Erythroblast (primary cell): ENCODE measurements around the gene SIGLEC6.

Experiments
- DNase-seq, 2 experiments: peaks; one replicate each; lab custom pipeline; 2025; lab: John Stamatoyannopoulos, UW
- GATA1 ChIP-seq: IDR thresholded peaks from 2 replicates; pipeline ENCODE4 v1.6.1; 2011; ENCODE audit warnings: low read depth, mild to moderate bottlenecking, control low read depth, low read length, moderate library complexity
- POLR2A ChIP-seq: IDR thresholded peaks from 2 replicates; pipeline ENCODE4 v1.6.1; 2011; ENCODE audit warnings: mild to moderate bottlenecking, low read length

The SIGLEC6 gene

DNA sequence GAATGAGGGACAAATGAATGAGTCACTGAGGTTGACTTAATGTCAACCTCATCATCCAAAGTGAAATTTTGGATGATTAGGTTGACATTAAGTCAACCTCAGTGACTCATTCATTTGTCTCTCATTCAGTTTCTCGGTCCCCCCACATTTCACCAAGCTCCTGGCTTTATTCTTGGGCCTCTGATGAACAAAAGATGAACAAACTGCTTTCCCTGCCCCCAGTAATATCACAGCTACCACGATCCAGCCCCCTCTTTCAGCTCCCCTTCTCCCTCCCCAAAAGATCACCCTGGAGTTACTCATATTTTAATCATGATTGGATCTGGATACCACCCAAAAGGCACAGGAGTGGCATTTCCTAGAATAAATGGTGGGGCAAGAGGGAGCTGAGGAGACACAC lies 42.4 kb downstream of the SIGLEC6 start:
- TF ChIP-seq POLR2A, result no peak
- TF ChIP-seq GATA1, result no peak
- no peak for DNase-seq

DNA sequence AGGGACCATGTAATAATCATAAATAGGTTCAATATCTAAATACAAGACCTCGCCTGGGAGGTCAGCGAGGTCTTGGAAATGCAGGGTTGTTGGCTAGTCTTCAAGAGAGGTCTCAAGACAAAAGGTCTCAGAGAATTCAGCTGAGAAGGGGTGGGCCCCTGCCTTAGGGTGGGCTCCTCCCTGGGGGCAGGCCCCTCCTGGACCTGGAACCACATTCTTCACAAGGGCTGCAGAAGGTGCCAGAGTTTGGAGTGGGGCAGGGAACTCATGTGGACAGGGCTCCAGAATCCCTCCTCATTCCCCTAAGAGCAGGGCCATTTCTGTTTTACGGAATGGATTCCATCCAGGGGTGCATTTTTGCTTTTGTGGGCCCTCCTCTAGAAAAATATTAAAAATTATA lies 43.0 kb downstream of the SIGLEC6 start:
- no peak for DNase-seq
- TF ChIP-seq GATA1 (no peak), POLR2A (no peak)

DNA sequence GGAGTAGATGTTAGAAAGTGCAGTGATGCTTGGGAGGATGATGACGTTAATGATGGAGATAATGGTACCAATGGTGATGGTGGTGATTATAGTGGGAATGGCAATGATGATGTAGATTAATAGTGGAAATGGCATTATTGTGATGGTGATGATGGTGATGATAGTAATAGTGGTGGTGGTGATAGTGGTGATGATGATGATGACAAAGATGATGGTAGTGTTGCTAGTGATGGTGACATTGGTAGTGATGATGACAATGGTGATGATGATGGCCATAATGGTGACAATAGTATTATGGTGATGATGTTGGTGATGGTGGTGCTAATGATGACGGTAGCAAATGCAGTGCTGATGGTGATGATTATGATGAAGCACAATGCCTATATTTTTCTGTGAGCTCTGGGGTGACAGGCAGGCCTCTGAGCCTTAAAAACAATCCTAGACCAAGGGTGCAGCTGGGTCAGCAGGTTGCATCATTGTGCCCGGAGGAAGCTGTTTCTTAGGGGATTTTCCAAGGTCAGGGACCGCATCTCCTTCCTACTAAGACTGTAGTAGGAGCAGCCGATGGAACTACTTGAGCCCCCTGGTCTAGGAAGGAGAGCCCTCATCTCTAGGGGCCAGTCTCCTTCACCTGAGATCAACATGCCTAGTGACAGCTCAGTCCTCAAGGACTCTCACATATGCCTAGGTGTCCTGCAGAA lies 45.4 kb downstream of the SIGLEC6 start:
- DNase-seq, result no peak
- TF ChIP-seq GATA1 (no peak), POLR2A (no peak)

DNA sequence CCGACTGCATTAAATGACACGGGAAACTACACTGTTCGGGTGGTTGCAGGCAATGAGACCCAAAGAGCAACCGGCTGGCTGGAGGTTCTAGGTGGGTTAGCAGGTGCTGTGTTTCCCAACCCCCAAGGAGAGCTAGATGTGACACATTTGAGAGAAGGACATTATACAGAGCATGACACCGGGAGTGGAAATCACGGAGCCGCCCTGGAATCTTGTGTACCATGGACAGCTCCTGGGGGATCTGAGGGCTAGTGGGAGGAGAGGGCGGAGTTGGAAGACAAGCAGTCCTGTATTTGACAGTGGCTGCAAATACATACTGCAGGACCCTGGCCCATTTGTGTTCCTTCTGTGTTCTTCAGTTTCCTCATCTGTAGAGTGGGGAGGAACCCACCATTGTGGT lies 50.9 kb downstream of the SIGLEC6 start:
- TF ChIP-seq GATA1 (no peak), POLR2A (no peak)
- peak; percentile 40 to 58 for DNase-seq

DNA sequence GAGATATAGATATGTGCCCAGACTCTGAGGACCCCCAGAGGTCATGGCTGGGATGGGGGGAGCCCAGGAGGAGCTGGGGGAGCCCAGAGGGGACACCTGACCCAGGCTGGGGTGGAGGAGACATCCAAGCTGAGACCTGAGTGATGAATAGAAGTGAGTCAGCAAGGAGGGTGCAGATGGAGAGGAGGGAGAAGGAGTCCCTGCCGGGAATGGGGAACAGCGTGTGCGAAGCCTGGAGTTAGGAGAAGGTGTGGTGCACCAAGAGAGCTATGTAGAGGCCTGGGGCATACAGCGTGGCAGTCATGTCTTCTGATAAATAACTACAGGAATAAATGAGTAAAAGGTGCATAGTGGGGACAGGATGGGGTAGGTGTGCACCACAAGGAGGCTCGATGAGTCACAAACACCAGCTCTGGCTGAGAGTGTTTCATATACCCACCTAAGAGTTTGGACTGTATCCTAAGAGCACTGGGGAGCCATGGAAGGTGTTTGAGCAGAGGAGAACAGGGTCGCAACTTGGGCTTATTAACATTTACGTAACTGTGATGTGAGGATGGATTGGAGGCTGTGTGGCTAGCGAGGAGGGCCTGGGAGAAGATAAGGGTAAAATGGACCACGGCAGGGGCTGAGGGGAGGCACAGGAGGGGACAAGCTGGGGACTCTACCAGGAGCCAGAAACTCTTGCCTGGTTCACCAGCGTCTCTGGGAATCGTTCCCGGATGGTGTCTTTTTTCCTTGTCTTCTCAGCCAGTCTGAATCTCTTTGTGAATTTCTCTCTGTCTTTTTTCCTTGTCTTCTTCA lies 51.7 kb downstream of the SIGLEC6 start:
- DNase-seq, result no peak
- TF ChIP-seq GATA1 (no peak), POLR2A (no peak)

DNA sequence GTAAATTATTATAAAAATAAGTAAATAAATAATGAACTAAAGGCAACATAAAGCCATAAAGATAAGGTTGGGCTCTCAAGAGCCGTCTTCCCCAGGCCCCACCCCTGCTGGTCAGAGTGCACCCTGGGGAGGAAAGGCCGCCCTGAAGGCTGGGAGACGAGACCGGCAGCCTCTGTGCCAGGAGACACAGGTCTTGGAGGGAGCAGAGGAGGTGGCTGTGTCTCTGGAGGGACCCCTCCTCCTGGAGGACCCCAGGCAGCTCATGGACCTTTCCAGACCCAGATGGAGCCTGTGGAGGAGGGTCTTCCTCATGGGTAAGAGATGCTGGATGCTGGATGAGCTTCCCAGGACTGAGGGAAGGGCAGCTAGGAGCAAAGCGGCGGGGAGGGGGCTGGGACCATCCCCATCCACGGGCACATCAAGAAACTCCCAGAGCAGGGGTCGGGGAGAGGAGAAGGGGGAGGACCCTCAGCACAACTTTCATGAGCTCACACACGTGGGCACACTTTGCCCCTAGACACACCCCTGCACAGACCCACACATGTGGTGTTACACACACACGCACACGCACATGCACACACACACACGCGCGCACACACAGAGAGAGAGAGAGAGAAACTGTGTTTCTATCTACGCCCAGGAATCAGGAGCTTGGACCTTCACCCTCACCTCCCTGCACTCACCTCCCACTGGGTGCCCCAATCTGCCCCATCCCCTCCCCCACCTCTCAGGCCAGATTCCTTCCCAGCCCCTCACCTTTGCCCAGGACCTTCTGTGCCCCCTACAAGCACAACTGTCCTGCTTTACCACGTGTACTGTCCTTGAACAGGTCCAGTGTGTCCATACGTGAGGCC lies 52.9 kb downstream of the SIGLEC6 start, which contains the start of gene CEACAM18:
CEACAM18 (plus strand) TSS at position 159 of the 854 bp plus-strand sequence.
- TF ChIP-seq GATA1, result no peak
- no peak for TF ChIP-seq POLR2A
- DNase-seq, result no peak

DNA sequence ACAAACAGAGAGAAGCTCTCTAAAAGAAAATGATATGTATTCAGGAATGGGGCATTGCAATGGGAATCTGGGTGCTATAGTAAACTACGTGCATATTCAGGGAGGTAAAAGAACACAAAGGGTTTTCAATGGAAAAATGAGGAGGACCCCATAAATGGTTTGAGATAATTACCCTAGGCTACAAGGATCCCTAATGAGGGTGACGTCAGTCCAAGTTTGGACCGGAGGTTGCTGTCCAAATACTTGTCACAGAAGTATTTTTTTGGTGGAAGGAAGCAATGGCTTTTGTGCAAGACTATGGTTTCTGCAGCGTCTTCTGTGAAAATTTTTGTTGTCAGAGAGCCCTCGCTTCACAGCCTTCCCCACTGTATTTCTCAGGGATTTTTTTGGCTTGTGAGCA lies 54.1 kb downstream of the SIGLEC6 start:
- no peak for DNase-seq
- no peak for TF ChIP-seq POLR2A

DNA sequence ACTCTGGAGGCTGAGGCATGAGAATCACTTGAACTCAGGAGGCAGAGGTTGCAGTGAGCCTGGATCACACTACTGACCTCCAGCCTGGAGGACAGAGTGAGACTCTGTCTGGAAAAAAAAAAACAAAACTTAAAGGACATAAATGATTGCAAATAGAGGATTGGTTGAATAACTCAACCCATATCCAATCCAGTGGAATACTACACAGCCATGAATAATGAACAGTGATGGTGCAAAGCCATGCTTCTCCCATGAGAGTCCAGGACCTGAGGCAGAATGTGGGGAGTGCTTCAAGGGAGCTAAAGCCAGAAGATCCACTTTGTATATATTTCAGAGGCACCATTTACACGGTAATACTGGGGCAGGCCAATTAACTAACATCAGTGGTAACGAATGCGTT lies 55.3 kb downstream of the SIGLEC6 start:
- DNase-seq, result no peak
- TF ChIP-seq GATA1, result no peak
- TF ChIP-seq POLR2A, result no peak

DNA sequence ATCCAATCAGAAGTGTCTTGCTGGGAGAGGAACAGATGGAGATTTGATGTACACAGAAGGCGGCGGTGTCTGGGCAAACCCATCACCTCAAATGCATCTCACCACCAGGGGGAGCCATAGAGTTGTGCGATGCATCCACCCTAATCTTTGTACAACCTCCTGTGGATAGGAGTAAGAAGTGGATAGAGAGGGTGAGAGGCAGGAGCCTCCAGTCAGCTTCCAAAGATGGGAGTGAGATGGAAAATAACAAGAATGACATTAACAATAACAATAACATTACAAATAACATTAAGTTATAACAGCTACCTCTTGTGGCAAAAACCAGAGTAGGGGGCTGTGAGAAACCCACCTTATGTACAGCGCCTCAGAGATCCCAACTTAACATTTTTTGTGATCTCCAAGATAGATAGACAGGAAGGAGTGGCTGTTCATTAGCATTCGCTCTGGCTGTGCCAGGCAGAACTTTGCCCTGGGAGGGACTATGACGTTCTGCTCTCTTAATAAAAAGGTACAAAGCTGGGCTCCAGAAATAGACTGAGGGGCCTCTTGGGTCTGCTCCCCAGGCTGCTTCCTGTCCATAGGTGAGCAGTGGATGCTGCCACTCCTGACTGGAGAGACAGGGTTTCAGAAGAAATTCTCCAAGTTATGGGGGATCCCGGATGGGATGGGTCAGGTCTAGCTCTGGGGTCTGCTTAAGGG lies 58.3 kb downstream of the SIGLEC6 start:
- DNase-seq, result peak; percentile 82 to 93
- TF ChIP-seq GATA1 (no peak), POLR2A (no peak)

DNA sequence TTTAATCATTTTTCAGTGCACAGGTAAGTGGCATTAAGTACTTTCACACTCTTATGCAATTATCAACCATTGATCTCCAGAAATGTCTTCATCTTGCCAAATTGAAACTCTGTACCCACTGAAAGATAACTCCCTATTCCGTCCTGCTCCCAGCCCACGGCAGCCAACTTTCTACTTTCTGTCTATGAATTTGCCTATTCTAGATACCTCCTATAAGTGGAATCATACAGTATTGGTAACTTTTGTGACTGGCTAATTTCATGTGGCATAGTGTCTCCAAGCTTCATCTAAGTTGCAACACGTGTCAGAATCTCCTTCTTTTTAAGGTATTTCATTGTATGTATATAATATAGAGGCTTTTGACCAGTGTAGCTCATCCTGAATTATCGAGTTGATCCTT lies 58.9 kb downstream of the SIGLEC6 start:
- no peak for DNase-seq
- TF ChIP-seq GATA1, result no peak
- no peak for TF ChIP-seq POLR2A

DNA sequence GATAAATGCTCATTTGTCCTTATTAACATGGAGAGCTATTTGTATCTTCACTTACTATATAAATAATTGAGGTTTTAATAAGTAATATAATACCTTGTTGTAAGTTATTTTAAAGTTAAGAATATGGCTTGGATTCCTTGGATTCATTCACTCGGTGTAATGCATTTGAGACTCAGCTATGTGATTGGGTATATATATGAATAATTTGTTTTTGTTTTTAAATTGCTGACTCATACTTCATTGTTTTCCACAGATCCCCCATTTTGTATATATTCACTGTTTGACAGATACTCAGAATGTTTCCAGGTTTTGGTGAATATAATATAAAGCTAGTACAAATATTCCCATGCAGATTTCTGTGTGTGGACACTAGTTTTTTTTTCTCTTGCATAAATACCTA lies 59.9 kb downstream of the SIGLEC6 start:
- no peak for DNase-seq
- no peak for TF ChIP-seq GATA1
- no peak for TF ChIP-seq POLR2A

DNA sequence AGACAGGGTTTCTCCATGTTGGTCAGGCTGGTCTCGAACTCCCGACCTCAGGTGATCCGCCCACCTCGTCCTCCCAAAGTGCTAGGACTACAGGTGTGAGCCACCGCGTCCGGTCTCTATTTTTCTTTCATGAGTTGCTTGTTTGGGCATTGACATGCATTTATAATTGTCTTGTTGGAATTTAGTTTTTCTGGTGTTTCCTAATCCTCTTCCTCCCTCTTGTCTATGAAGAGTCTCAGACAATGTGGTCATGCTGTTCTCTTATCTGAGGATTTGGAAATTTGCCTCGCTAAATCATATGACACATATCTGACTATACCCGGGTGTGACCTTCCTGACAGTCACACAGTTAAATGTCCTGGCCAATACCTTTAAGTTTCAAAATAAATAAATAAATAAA lies 60.5 kb downstream of the SIGLEC6 start:
- TF ChIP-seq GATA1, result no peak
- TF ChIP-seq POLR2A, result no peak
- DNase-seq, result peak in 1 of 2 experiments; percentile 49

DNA sequence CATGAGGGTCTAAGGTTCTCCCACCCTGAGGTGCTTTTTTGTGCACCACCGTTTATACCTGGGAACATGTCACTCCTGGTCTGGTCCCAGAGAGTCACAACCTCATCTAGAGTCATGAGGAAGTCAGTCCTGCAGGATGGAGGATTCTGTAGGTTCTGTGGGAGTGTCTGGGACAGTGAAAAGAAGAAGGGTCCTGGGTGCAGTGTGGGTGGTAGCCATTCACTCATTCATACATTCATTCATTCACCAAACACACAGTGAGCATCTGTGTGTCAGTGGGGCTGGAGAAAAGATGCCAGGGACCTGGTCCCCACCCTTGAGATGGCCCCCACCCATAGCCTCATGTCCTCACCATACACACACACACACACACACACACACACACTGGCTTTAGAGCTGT lies 61.8 kb downstream of the SIGLEC6 start:
- no peak for TF ChIP-seq GATA1
- no peak for TF ChIP-seq POLR2A

More for the DNA sequence above, 61.8 kb downstream of the SIGLEC6 start:
- no peak for DNase-seq
